HG02623 (cell line): ENCODE data around the gene RNF41.
"Not testable (repeated sequence)": the region's sequence is repeated elsewhere in the genome, so short reads cannot be mapped to it uniquely, and the experiment has no call there.

ENCODE experiments used
- ATAC-seq: cut with Tn5 transposase; IDR thresholded peaks from one replicate; pipeline ENCODE4 v1.9.1; 2021; ENCODE audit warnings: moderate library complexity; ENCODE audit not compliant: unreplicated experiment

Gene RNF41

GRCh38 chr12:56178347-56178746 is 43.4 kb downstream of the RNF41 start:
- no peak for ATAC-seq

GRCh38 chr12:56172839-56173238 is 48.9 kb downstream of the RNF41 start:
- no peak for ATAC-seq

GRCh38 chr12:56169229-56169759 is 52.4 kb downstream of the RNF41 start:
- no peak for ATAC-seq

- no peak for ATAC-seq
These were observed 56.4 kb downstream of the RNF41 start for GRCh38 chr12:56165369-56165768.

- ATAC-seq, result no peak
These were observed 57.4 kb downstream of the RNF41 start for GRCh38 chr12:56164345-56164729.

GRCh38 chr12:56163533-56164344 is 58.0 kb downstream of the RNF41 start:
- no peak for ATAC-seq

- ATAC-seq, result no peak
These were observed 59.0 kb downstream of the RNF41 start for GRCh38 chr12:56162468-56163290.

- no peak for ATAC-seq
These were observed 59.9 kb downstream of the RNF41 start for GRCh38 chr12:56161690-56162351.

- no peak for ATAC-seq
These were observed 60.6 kb downstream of the RNF41 start for GRCh38 chr12:56160894-56161689.

GRCh38 chr12:56160193-56160763 is 61.4 kb downstream of the RNF41 start:
- no peak for ATAC-seq

GRCh38 chr12:56159482-56160192 is 62.1 kb downstream of the RNF41 start:
- ATAC-seq, result no peak

- ATAC-seq, result no peak
These were observed 62.7 kb downstream of the RNF41 start for GRCh38 chr12:56158926-56159461.

- ATAC-seq, result peak; percentile 79
These were observed 63.4 kb downstream of the RNF41 start, which contains the start of gene MYL6 for GRCh38 chr12:56158029-56158925. Gene MYL6 (plus strand): TSS chr12:56158359. CDS start chr12:56158402, 43 bp downstream.

- peak; percentile 30 for ATAC-seq
These were observed 64.3 kb downstream of the RNF41 start for GRCh38 chr12:56157201-56158028.

- ATAC-seq, result not testable (repeated sequence)
These were observed 65.1 kb downstream of the RNF41 start for GRCh38 chr12:56156464-56157200.

- ATAC-seq, result no peak
These were observed 66.4 kb downstream of the RNF41 start for GRCh38 chr12:56155256-56155845.
